ENCODE results near the gene ALKBH8. TPM values are rescaled to one million over a fixed set of nuclear protein-coding genes. Genes with fewer than 3 reads are reported as not detected.

Gene ALKBH8
- total RNA-seq, 2 experiments from 2014 or later: 12.2 to 16.8 TPM

DNA sequence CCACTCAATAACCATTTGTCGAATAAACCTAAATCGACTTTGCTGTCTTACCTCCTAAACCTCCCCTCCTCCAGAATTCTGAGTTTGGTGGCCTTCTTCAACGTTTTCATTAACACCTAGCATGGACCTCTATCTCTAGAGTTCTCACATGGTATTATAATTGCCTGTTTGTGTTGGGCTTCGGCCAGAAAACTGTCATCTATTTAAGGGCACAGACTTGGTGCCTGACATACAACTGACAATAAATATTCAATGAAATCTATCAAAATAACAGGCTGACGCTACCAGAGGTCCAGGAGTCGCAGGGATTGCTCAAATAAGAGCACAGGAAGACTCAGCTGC lies 687 bp downstream of the ALKBH8 start:
- H3K9me3 ChIP-seq (ENCODE audit: low read length): no peaks in the 10 kb centered on the region
- peaks cover 19% of the 10 kb centered on the region for H3K36me3 ChIP-seq (ENCODE audit: insufficient read depth, low read length)
- peak overlapping the region; percentile 97 for H2AFZ ChIP-seq (ENCODE audit: low read length)
- ChIA-PET POLR2A (interaction anchor here (0.6 to 3.6 kb wide), 5 partner anchors 9 to 108 kb away, joined by 4 to 32 read pairs (median 14); partner anchors contain the start of gene CWF19L2), CTCF (ENCODE audit: unreplicated experiment) (no interaction called here)
- DNase-seq (ENCODE audit: low spot score): no peak
- H3K79me2 ChIP-seq (ENCODE audit: insufficient read depth, low read depth, low read length): peaks cover 45% of the 10 kb centered on the region
- peak overlapping the region; percentile 99 for H3K4me2 ChIP-seq (ENCODE audit: low read length)
- H3K4me1 ChIP-seq (ENCODE audit: insufficient read depth, low read length, poor library complexity, severe bottlenecking): peaks cover 49% of the 10 kb centered on the region
- H3K4me3 ChIP-seq (ENCODE audit: low read depth, low read length, poor library complexity, severe bottlenecking): peak overlapping the region; percentile 76
- H3K27ac ChIP-seq (ENCODE audit: low read depth, low read length, poor library complexity, severe bottlenecking): peak overlapping the region; percentile 86
- BruUV-seq (replicated peaks): TSS peak; percentile 72
- no peaks in the 10 kb centered on the region for H4K20me1 ChIP-seq (ENCODE audit: insufficient read depth, low read length)
- H3K9me2 ChIP-seq (ENCODE audit: insufficient read depth, low read length): no peaks in the 10 kb centered on the region
- intact Hi-C loops (cut with micrococcal nuclease; ENCODE audit: unreplicated experiment): loop anchor here (1.0 to 10.0 kb wide), 6 partner anchors 42 to 660 kb away; partner anchors contain the start of genes ATM, CWF19L2, NPAT and RAB39A
- no peak for TF ChIP-seq EZH2phosphoT487 (IDR thresholded peaks at IDR 0.05; ENCODE audit: borderline replicate concordance, low read depth, low read length)
- TF ChIP-seq, protein P1, sequence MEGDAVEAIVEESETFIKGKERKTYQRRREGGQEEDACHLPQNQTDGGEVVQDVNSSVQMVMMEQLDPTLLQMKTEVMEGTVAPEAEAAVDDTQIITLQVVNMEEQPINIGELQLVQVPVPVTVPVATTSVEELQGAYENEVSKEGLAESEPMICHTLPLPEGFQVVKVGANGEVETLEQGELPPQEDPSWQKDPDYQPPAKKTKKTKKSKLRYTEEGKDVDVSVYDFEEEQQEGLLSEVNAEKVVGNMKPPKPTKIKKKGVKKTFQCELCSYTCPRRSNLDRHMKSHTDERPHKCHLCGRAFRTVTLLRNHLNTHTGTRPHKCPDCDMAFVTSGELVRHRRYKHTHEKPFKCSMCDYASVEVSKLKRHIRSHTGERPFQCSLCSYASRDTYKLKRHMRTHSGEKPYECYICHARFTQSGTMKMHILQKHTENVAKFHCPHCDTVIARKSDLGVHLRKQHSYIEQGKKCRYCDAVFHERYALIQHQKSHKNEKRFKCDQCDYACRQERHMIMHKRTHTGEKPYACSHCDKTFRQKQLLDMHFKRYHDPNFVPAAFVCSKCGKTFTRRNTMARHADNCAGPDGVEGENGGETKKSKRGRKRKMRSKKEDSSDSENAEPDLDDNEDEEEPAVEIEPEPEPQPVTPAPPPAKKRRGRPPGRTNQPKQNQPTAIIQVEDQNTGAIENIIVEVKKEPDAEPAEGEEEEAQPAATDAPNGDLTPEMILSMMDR (conservative IDR thresholded peaks at IDR 0.05; ENCODE audit: low read length): no peak

DNA sequence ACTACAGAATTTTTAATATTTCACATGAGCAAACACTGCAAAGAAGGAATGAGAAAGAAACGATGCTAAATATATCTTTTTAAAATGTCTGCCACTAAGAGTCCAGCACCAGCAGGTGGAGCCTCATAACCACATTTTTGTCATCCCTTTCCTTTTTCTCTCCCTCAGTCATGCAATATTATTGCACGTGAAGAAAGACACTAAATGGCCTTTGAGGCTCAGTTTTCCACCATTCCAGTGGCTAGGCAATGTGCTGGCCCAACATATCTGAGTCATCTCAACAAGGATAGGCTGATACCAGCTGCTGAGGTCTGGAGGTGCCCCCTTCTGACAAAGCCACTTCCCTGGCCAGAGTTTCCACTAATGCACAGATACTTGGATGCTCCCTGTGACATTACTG lies 1.8 kb downstream of the ALKBH8 start:
- Histone ChIP-seq H3K27ac (ENCODE audit: low read depth, low read length, poor library complexity, severe bottlenecking) (peak overlapping the region; percentile 86), H3K4me3 (ENCODE audit: low read depth, low read length, poor library complexity, severe bottlenecking) (peak overlapping the region; percentile 76), H3K36me3 (ENCODE audit: insufficient read depth, low read length) (peaks cover 30% of the 10 kb centered on the region), H3K4me2 (ENCODE audit: low read length) (peak overlapping the region; percentile 99), H4K20me1 (ENCODE audit: insufficient read depth, low read length) (no peaks in the 10 kb centered on the region), H3K79me2 (ENCODE audit: insufficient read depth, low read depth, low read length) (peaks cover 50% of the 10 kb centered on the region), H3K9me3 (ENCODE audit: low read length) (no peaks in the 10 kb centered on the region), H3K4me1 (ENCODE audit: insufficient read depth, low read length, poor library complexity, severe bottlenecking) (peaks cover 48% of the 10 kb centered on the region), H3K9me2 (ENCODE audit: insufficient read depth, low read length) (no peaks in the 10 kb centered on the region), H2AFZ (ENCODE audit: low read length) (peak overlapping the region; percentile 7; the same call in 1 of the 2 replicates)
- ChIA-PET CTCF (ENCODE audit: unreplicated experiment) (interaction anchor here (0.5 to 2.1 kb wide), 4 partner anchors 10 to 125 kb away, joined by 3 to 11 read pairs (median 5); no protein-coding TSS in a partner anchor), POLR2A (interaction anchor here (0.5 to 3.6 kb wide), 8 partner anchors 10 to 457 kb away, joined by 3 to 32 read pairs (median 5); partner anchors contain the start of gene CWF19L2)
- DNase-seq (ENCODE audit: low spot score): peak; percentile 70
- no peak for TF ChIP-seq EZH2phosphoT487 (IDR thresholded peaks at IDR 0.05; ENCODE audit: borderline replicate concordance, low read depth, low read length)
- TF ChIP-seq, protein P1 (conservative IDR thresholded peaks at IDR 0.05; ENCODE audit: low read length): peak; percentile 87
- no TSS peak for BruUV-seq (replicated peaks)
- intact Hi-C loops (cut with micrococcal nuclease; ENCODE audit: unreplicated experiment): loop anchor here (1.0 to 10.0 kb wide), 6 partner anchors 44 to 661 kb away; partner anchors contain the start of genes ATM, CUL5, NPAT and SLC35F2

DNA sequence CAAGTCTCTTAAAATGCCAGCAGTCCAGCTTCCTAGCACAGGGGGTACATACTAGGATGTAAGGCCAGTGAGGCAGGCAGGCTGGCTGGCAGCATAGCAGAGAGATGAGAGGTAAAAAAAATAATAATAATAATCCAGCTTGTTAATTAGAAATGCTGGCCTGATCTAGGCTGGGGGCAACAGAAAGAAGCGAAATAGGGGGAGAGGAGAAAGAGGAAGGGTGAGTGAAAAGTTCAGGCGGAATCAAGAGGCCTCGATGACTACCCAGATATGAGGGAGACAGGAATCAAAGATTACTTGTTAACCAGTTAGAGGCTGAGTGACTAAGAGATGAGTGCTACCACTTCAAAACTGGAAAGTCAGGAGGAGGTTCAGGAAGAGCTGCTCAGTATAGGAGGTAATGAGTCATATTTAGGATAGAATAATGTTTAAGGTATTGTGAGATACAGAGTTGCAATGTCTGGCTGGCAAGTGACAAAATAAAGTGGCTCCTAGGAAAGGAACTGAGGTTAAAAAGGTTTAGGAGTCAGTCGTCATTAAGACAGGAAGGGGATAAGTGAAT lies 2.8 kb downstream of the ALKBH8 start:
- Histone ChIP-seq H3K4me3 (ENCODE audit: low read depth, low read length, poor library complexity, severe bottlenecking) (peak overlapping the region; percentile 76), H3K27ac (ENCODE audit: low read depth, low read length, poor library complexity, severe bottlenecking) (peak overlapping the region; percentile 15), H2AFZ (ENCODE audit: low read length) (no peak overlapping the region), H4K20me1 (ENCODE audit: insufficient read depth, low read length) (no peaks in the 10 kb centered on the region), H3K4me1 (ENCODE audit: insufficient read depth, low read length, poor library complexity, severe bottlenecking) (peaks cover 38% of the 10 kb centered on the region), H3K9me2 (ENCODE audit: insufficient read depth, low read length) (no peaks in the 10 kb centered on the region), H3K79me2 (ENCODE audit: insufficient read depth, low read depth, low read length) (peaks cover 55% of the 10 kb centered on the region), H3K36me3 (ENCODE audit: insufficient read depth, low read length) (peaks cover 39% of the 10 kb centered on the region), H3K4me2 (ENCODE audit: low read length) (peak overlapping the region; percentile 99), H3K9me3 (ENCODE audit: low read length) (no peaks in the 10 kb centered on the region)
- ChIA-PET POLR2A (interaction anchor here (1.0 to 3.6 kb wide), 7 partner anchors 9 to 126 kb away, joined by 3 to 32 read pairs (median 6); partner anchors contain the start of gene CWF19L2), CTCF (ENCODE audit: unreplicated experiment) (interaction anchor here (0.6 to 2.1 kb wide), 3 partner anchors 9 to 126 kb away, joined by 3 to 11 read pairs (median 7); no protein-coding TSS in a partner anchor)
- no TSS peak for BruUV-seq (replicated peaks)
- intact Hi-C loops (cut with micrococcal nuclease; ENCODE audit: unreplicated experiment): loop anchor here (1.0 to 10.0 kb wide), 5 partner anchors 45 to 662 kb away; partner anchors contain the start of genes ATM, CUL5 and NPAT
- no peak for DNase-seq (ENCODE audit: low spot score)
- TF ChIP-seq, protein P1 (conservative IDR thresholded peaks at IDR 0.05; ENCODE audit: low read length): no peak
- no peak for TF ChIP-seq EZH2phosphoT487 (IDR thresholded peaks at IDR 0.05; ENCODE audit: borderline replicate concordance, low read depth, low read length)

All from OCI-LY7 (cell line).